NCI-H82 treated with DMSO at 0.1 percent for 48 hours (cell line): ENCODE results near the gene MPPED1.

Experiments used
- DNase-seq: peaks from one replicate; lab custom pipeline; 2025; ENCODE audit not compliant: unreplicated experiment; lab: John Stamatoyannopoulos, UW

MPPED1 gene

GRCh38 chr22:43428521-43428920, 16.7 kb downstream of the MPPED1 start:
- DNase-seq = no peak

- DNase-seq = no peak
These were observed 17.6 kb downstream of the MPPED1 start for GRCh38 chr22:43429426-43429825.

GRCh38 chr22:43431808-43432554, 20.2 kb downstream of the MPPED1 start:
- DNase-seq = no peak

- no peak for DNase-seq
These were observed 21.1 kb downstream of the MPPED1 start for GRCh38 chr22:43432883-43433415.

GRCh38 chr22:43433451-43434274, 21.8 kb downstream of the MPPED1 start:
- no peak for DNase-seq

GRCh38 chr22:43434275-43434927, 22.6 kb downstream of the MPPED1 start:
- DNase-seq = no peak

GRCh38 chr22:43434928-43435311, 23.1 kb downstream of the MPPED1 start:
- DNase-seq = no peak

- no peak for DNase-seq
These were observed 24.3 kb downstream of the MPPED1 start for GRCh38 chr22:43435851-43436811.

- no peak for DNase-seq
These were observed 25.1 kb downstream of the MPPED1 start for GRCh38 chr22:43436868-43437267.

GRCh38 chr22:43437871-43438475, 26.2 kb downstream of the MPPED1 start:
- DNase-seq = no peak

- no peak for DNase-seq
These were observed 27.0 kb downstream of the MPPED1 start for GRCh38 chr22:43438666-43439347.

GRCh38 chr22:43439368-43440103, 27.7 kb downstream of the MPPED1 start:
- no peak for DNase-seq

GRCh38 chr22:43440104-43440387, 28.2 kb downstream of the MPPED1 start:
- no peak for DNase-seq

GRCh38 chr22:43440556-43440955, 28.7 kb downstream of the MPPED1 start:
- DNase-seq = no peak

GRCh38 chr22:43441216-43441615, 29.4 kb downstream of the MPPED1 start:
- DNase-seq = no peak

- DNase-seq = no peak
These were observed 29.9 kb downstream of the MPPED1 start for GRCh38 chr22:43441751-43442150.

GRCh38 chr22:43442386-43443151, 30.8 kb downstream of the MPPED1 start:
- DNase-seq = no peak

GRCh38 chr22:43443152-43443471, 31.3 kb downstream of the MPPED1 start:
- no peak for DNase-seq
